CD4-positive, CD25-positive, alpha-beta regulatory T cell (primary cell): ENCODE measurements around the gene CACNA2D3. TPM values are rescaled to one million over a fixed set of nuclear protein-coding genes. Genes with fewer than 3 reads are reported as not detected.

Source experiments
- ATAC-seq, 2 donors: fragments of 150-1000 bp; cut with Tn5 transposase; one replicate each; pipeline ENCODE4 v1.10.0; 2021; ENCODE audit warnings: low read depth in 2 of 2, moderate number of reproducible peaks in 2 of 2, moderate library complexity in 1 of 2
- DNase-seq, 3 donors: peaks; one replicate each; pipeline versions ENCODE4 v3.0.0 to v3.0.0-alpha.2; 2012 to 2022; ENCODE audit warnings: mixed read lengths in 1 of 3
- H3K27ac ChIP-seq: one replicate; pipeline ENCODE4 v1.7.0; 2013; ENCODE audit warnings: mild to moderate bottlenecking, low read length; ENCODE audit not compliant: insufficient read depth, poor library complexity, severe bottlenecking
- H3K27me3 ChIP-seq: one replicate; pipeline ENCODE4 v1.7.0; 2013; ENCODE audit warnings: low read length; ENCODE audit not compliant: control insufficient read depth, insufficient read depth
- H3K36me3 ChIP-seq: one replicate; pipeline ENCODE4 v1.7.0; 2013; ENCODE audit warnings: mild to moderate bottlenecking, low read length, moderate library complexity; ENCODE audit not compliant: control insufficient read depth, insufficient read depth
- H3K4me1 ChIP-seq: 2 replicates; pipeline ENCODE4 v1.7.0; 2013; ENCODE audit warnings: mild to moderate bottlenecking, low read length; ENCODE audit not compliant: insufficient read depth, control insufficient read depth, poor library complexity, severe bottlenecking
- H3K4me3 ChIP-seq: one replicate; pipeline ENCODE4 v1.7.0; 2013; ENCODE audit warnings: low read depth, mild to moderate bottlenecking, low read length, moderate library complexity
- H3K9me3 ChIP-seq, 2 experiments: 1 replicate in 1 of 2; 2 replicates in 1 of 2; pipeline ENCODE4 v1.7.0; 2013; ENCODE audit warnings: low read length in 2 of 2, mild to moderate bottlenecking in 1 of 2, moderate library complexity in 1 of 2; ENCODE audit not compliant: control insufficient read depth in 2 of 2
- H3K27ac Mint-ChIP-seq, 3 donors: one replicate each; pipeline ENCODE4 v1.8.0; 2020 to 2022; ENCODE audit warnings: mild to moderate bottlenecking in 3 of 3, mixed read lengths in 3 of 3, moderate library complexity in 2 of 3
- H3K27me3 Mint-ChIP-seq: one replicate; pipeline ENCODE4 v1.8.0; 2022; ENCODE audit warnings: mild to moderate bottlenecking, mixed read lengths
- H3K36me3 Mint-ChIP-seq: one replicate; pipeline ENCODE4 v1.8.0; 2020; ENCODE audit warnings: mixed read lengths
- H3K4me1 Mint-ChIP-seq, 4 donors: one replicate each; pipeline ENCODE4 v1.8.0; 2020 to 2022; ENCODE audit warnings: mixed read lengths in 4 of 4, mild to moderate bottlenecking in 1 of 4
- H3K4me3 Mint-ChIP-seq, 4 donors: one replicate each; pipeline ENCODE4 v1.8.0; 2020 to 2022; ENCODE audit warnings: mild to moderate bottlenecking in 4 of 4, mixed read lengths in 4 of 4, moderate library complexity in 3 of 4
- H3K9me3 Mint-ChIP-seq, 7 donors: one replicate each; pipeline ENCODE4 v1.8.0; 2020 to 2022; ENCODE audit warnings: mixed read lengths in 7 of 7, mild to moderate bottlenecking in 3 of 7, moderate library complexity in 2 of 7
- polyA plus RNA-seq, 4 donors: library from polyadenylated mRNA; unstranded; fragments of 300-500 nt; fragmentation: Illumina TruSeq; gene quantifications; one replicate each; pipeline ENCODE4 v1.2.3, GENCODE V29; 2021
- total RNA-seq: library from RNA; stranded (reverse); gene quantifications from one replicate; pipeline ENCODE4 v1.2.3, GENCODE V29; 2022

The CACNA2D3 gene
- total and polyA plus RNA-seq, 5 donors from 2014 or later: not detected

- Mint-ChIP-seq H3K4me1 (no peaks in the 10 kb centered on the region), H3K27ac (no peak overlapping the region), H3K9me3 (peaks cover 0 to 3% (median 0%) of the 10 kb centered on the region in 7 donors), H3K36me3 (no peaks in the 10 kb centered on the region), H3K4me3 (no peak overlapping the region), H3K27me3 (no peaks in the 10 kb centered on the region)
- H3K27ac ChIP-seq: no peak overlapping the region
- no peaks in the 10 kb centered on the region for H3K4me1 ChIP-seq
- DNase-seq: no peak
- no peaks in the 10 kb centered on the region for H3K36me3 ChIP-seq
- ATAC-seq: no peak
- no peaks in the 10 kb centered on the region for H3K27me3 ChIP-seq
- no peak overlapping the region for H3K4me3 ChIP-seq
- H3K9me3 ChIP-seq: no peaks in the 10 kb centered on the region
These were observed 53.8 kb downstream of the CACNA2D3 start for GRCh38 chr3:54176106-54176505.

GRCh38 chr3:54177816-54178215, 55.5 kb downstream of the CACNA2D3 start:
- no peak overlapping the region for H3K27ac Mint-ChIP-seq

GRCh38 chr3:54178376-54178775, 56.0 kb downstream of the CACNA2D3 start:
- H3K27me3 ChIP-seq: no peaks in the 10 kb centered on the region
- Mint-ChIP-seq H3K4me1 (no peaks in the 10 kb centered on the region), H3K36me3 (no peaks in the 10 kb centered on the region), H3K9me3 (peaks cover 0 to 3% (median 0%) of the 10 kb centered on the region in 7 donors), H3K27me3 (no peaks in the 10 kb centered on the region), H3K4me3 (no peak overlapping the region), H3K27ac (no peak overlapping the region)
- no peaks in the 10 kb centered on the region for H3K4me1 ChIP-seq
- no peaks in the 10 kb centered on the region for H3K36me3 ChIP-seq
- no peak overlapping the region for H3K27ac ChIP-seq
- DNase-seq (no peak), ATAC-seq (no peak)
- H3K9me3 ChIP-seq: no peaks in the 10 kb centered on the region
- H3K4me3 ChIP-seq: no peak overlapping the region

More at GRCh38 chr3:54177816-54178215, 55.5 kb downstream of the CACNA2D3 start:
- H3K4me3 Mint-ChIP-seq: no peak overlapping the region
- Histone ChIP-seq H3K27me3 (no peaks in the 10 kb centered on the region), H3K9me3 (no peaks in the 10 kb centered on the region), H3K27ac (no peak overlapping the region), H3K36me3 (no peaks in the 10 kb centered on the region), H3K4me3 (no peak overlapping the region), H3K4me1 (no peaks in the 10 kb centered on the region)
- no peaks in the 10 kb centered on the region for H3K27me3 Mint-ChIP-seq
- H3K36me3 Mint-ChIP-seq: no peaks in the 10 kb centered on the region
- DNase-seq (no peak), ATAC-seq (no peak)
- no peaks in the 10 kb centered on the region for H3K4me1 Mint-ChIP-seq
- H3K9me3 Mint-ChIP-seq: peaks cover 0 to 3% (median 0%) of the 10 kb centered on the region in 7 donors

GRCh38 chr3:54180921-54181320, 58.6 kb downstream of the CACNA2D3 start:
- ATAC-seq (no peak), DNase-seq (no peak)
- Mint-ChIP-seq H3K4me3 (no peak overlapping the region), H3K4me1 (no peaks in the 10 kb centered on the region), H3K27ac (no peak overlapping the region), H3K27me3 (no peaks in the 10 kb centered on the region), H3K36me3 (no peaks in the 10 kb centered on the region), H3K9me3 (peaks cover 0 to 4% (median 1%) of the 10 kb centered on the region in 7 donors)
- Histone ChIP-seq H3K27me3 (no peaks in the 10 kb centered on the region), H3K27ac (no peak overlapping the region), H3K4me3 (no peak overlapping the region), H3K36me3 (no peaks in the 10 kb centered on the region), H3K4me1 (no peaks in the 10 kb centered on the region), H3K9me3 (no peaks in the 10 kb centered on the region)

- Mint-ChIP-seq H3K4me1 (no peaks in the 10 kb centered on the region), H3K9me3 (peaks cover 0 to 8% (median 1%) of the 10 kb centered on the region in 7 donors), H3K36me3 (no peaks in the 10 kb centered on the region), H3K27ac (no peak overlapping the region), H3K4me3 (no peak overlapping the region), H3K27me3 (no peaks in the 10 kb centered on the region)
- no peaks in the 10 kb centered on the region for H3K36me3 ChIP-seq
- H3K9me3 ChIP-seq: no peaks in the 10 kb centered on the region
- no peaks in the 10 kb centered on the region for H3K4me1 ChIP-seq
- ATAC-seq (no peak), DNase-seq (no peak)
- H3K27me3 ChIP-seq: no peaks in the 10 kb centered on the region
- H3K4me3 ChIP-seq: no peak overlapping the region
- no peak overlapping the region for H3K27ac ChIP-seq
These were observed 59.9 kb downstream of the CACNA2D3 start for GRCh38 chr3:54182242-54182641.

GRCh38 chr3:54185740-54186139, 63.4 kb downstream of the CACNA2D3 start:
- ATAC-seq (no peak), DNase-seq (no peak)
- H3K4me3 ChIP-seq: no peak overlapping the region
- H3K36me3 ChIP-seq: no peaks in the 10 kb centered on the region
- H3K4me1 ChIP-seq: no peaks in the 10 kb centered on the region
- Mint-ChIP-seq H3K27me3 (no peaks in the 10 kb centered on the region), H3K27ac (no peak overlapping the region), H3K4me1 (no peaks in the 10 kb centered on the region), H3K9me3 (peaks cover 0 to 16% (median 3%) of the 10 kb centered on the region in 7 donors), H3K4me3 (no peak overlapping the region), H3K36me3 (no peaks in the 10 kb centered on the region)
- no peaks in the 10 kb centered on the region for H3K9me3 ChIP-seq
- H3K27me3 ChIP-seq: no peaks in the 10 kb centered on the region
- no peak overlapping the region for H3K27ac ChIP-seq

GRCh38 chr3:54188176-54188791, 65.9 kb downstream of the CACNA2D3 start:
- DNase-seq (peak in 2 of 3 donors; percentile 12 to 29), ATAC-seq (no peak)
- Histone ChIP-seq H3K9me3 (no peaks in the 10 kb centered on the region), H3K4me1 (no peaks in the 10 kb centered on the region), H3K4me3 (no peak overlapping the region), H3K27ac (no peak overlapping the region), H3K36me3 (no peaks in the 10 kb centered on the region), H3K27me3 (no peaks in the 10 kb centered on the region)
- Mint-ChIP-seq H3K4me3 (no peak overlapping the region), H3K36me3 (no peaks in the 10 kb centered on the region), H3K27me3 (no peaks in the 10 kb centered on the region), H3K27ac (no peak overlapping the region), H3K9me3 (peaks cover 0 to 16% (median 3%) of the 10 kb centered on the region in 7 donors), H3K4me1 (no peaks in the 10 kb centered on the region)

- H3K27me3 Mint-ChIP-seq: no peaks in the 10 kb centered on the region
- peaks cover 0 to 17% (median 4%) of the 10 kb centered on the region in 7 donors for H3K9me3 Mint-ChIP-seq
- no peak overlapping the region for H3K27ac Mint-ChIP-seq
- no peak overlapping the region for H3K4me3 ChIP-seq
- DNase-seq: no peak
- H3K4me3 Mint-ChIP-seq: no peak overlapping the region
- H3K4me1 Mint-ChIP-seq: no peaks in the 10 kb centered on the region
- ATAC-seq: no peak
- H3K27me3 ChIP-seq: no peaks in the 10 kb centered on the region
- no peaks in the 10 kb centered on the region for H3K9me3 ChIP-seq
- H3K4me1 ChIP-seq: no peaks in the 10 kb centered on the region
- no peaks in the 10 kb centered on the region for H3K36me3 Mint-ChIP-seq
- H3K36me3 ChIP-seq: no peaks in the 10 kb centered on the region
- no peak overlapping the region for H3K27ac ChIP-seq
These were observed 68.9 kb downstream of the CACNA2D3 start for GRCh38 chr3:54191220-54191619.
